ENCODE results near the gene CD3G. TPM values are rescaled to one million over a fixed set of nuclear protein-coding genes. Genes with fewer than 3 reads are reported as not detected.
A peak's percentile ranks its signal among the peaks of the same experiment; 100 is the strongest.

CD3G gene
- total RNA-seq, 4 donors from 2014 or later: 4.7 to 7.0 (median 5.4) TPM

GRCh38 chr11:118340449-118340848 lies 3.7 kb upstream of the CD3G start:
- Histone ChIP-seq H3K4me3 (peak overlapping the region in 3 of 4 donors; percentile 33 to 37 (median 35)), H3K27ac (peak overlapping the region; percentile 42 to 75 (median 69)), H3K9me3 (no peaks in the 10 kb centered on the region), H3K4me1 (peaks cover 0 to 9% (median 0%) of the 10 kb centered on the region in 4 donors), H3K36me3 (no peaks in the 10 kb centered on the region), H3K27me3 (no peaks in the 10 kb centered on the region)
- TF ChIP-seq POLR2A (IDR thresholded peaks at IDR 0.05) (no peak), CTCF (IDR thresholded peaks at IDR 0.05) (no peak)
- no peak for DNase-seq

GRCh38 chr11:118341261-118341660 lies 2.9 kb upstream of the CD3G start:
- DNase-seq: no peak
- peaks cover 0 to 9% (median 0%) of the 10 kb centered on the region in 4 donors for H3K4me1 ChIP-seq
- no peaks in the 10 kb centered on the region for H3K36me3 ChIP-seq
- H3K27ac ChIP-seq: peak overlapping the region; percentile 42 to 76 (median 69)
- peak overlapping the region; percentile 28 to 37 (median 34) for H3K4me3 ChIP-seq
- no peaks in the 10 kb centered on the region for H3K27me3 ChIP-seq
- no peak for TF ChIP-seq CTCF (IDR thresholded peaks at IDR 0.05)
- no peak for TF ChIP-seq POLR2A (IDR thresholded peaks at IDR 0.05)
- H3K9me3 ChIP-seq: no peaks in the 10 kb centered on the region

GRCh38 chr11:118341815-118342489 lies 2.2 kb upstream of the CD3G start:
- TF ChIP-seq POLR2A (IDR thresholded peaks at IDR 0.05) (no peak), CTCF (IDR thresholded peaks at IDR 0.05) (no peak)
- no peaks in the 10 kb centered on the region for H3K9me3 ChIP-seq
- peak overlapping the region; percentile 42 to 76 (median 69) for H3K27ac ChIP-seq
- no peaks in the 10 kb centered on the region for H3K36me3 ChIP-seq
- peaks cover 0 to 9% (median 0%) of the 10 kb centered on the region in 4 donors for H3K4me1 ChIP-seq
- peak overlapping the region; percentile 28 to 37 (median 34) for H3K4me3 ChIP-seq
- no peak for DNase-seq
- no peaks in the 10 kb centered on the region for H3K27me3 ChIP-seq

GRCh38 chr11:118342503-118343161 lies 1.5 kb upstream of the CD3G start, which contains the start of gene CD3D:
CD3D (minus strand) TSS chr11:118342705; CDS start chr11:118342607, 98 bp downstream.
- DNase-seq: peak in 2 of 3 donors; percentile 39 to 55

GRCh38 chr11:118343248-118343647 lies 896 bp upstream of the CD3G start:
- Histone ChIP-seq H3K4me1 (peaks cover 0 to 6% (median 0%) of the 10 kb centered on the region in 4 donors), H3K27me3 (no peaks in the 10 kb centered on the region), H3K4me3 (peak overlapping the region in 2 of 4 donors; percentile 28 to 33), H3K27ac (peak overlapping the region; percentile 42 to 76 (median 69)), H3K36me3 (no peaks in the 10 kb centered on the region), H3K9me3 (no peaks in the 10 kb centered on the region)
- no peak for TF ChIP-seq CTCF (IDR thresholded peaks at IDR 0.05)
- TF ChIP-seq POLR2A (IDR thresholded peaks at IDR 0.05): no peak
- DNase-seq: no peak

More at GRCh38 chr11:118342503-118343161, 1.5 kb upstream of the CD3G start, which contains the start of gene CD3D:
- peak within 1 kb of the TSS; percentile 28 to 37 (median 34) for H3K4me3 ChIP-seq
- no peaks in the 10 kb centered on the region for H3K27me3 ChIP-seq
- TF ChIP-seq CTCF (IDR thresholded peaks at IDR 0.05) (no peak), POLR2A (IDR thresholded peaks at IDR 0.05) (no peak)
- no peaks in the 10 kb centered on the region for H3K9me3 ChIP-seq
- no peaks in the 10 kb centered on the region for H3K36me3 ChIP-seq
- H3K27ac ChIP-seq: peak within 1 kb of the TSS; percentile 42 to 76 (median 69)
- peaks cover 0 to 9% (median 0%) of the 10 kb centered on the region in 4 donors for H3K4me1 ChIP-seq
